Daoy (cell line): ENCODE measurements around the gene PRICKLE3. TPM values are rescaled to one million over a fixed set of nuclear protein-coding genes. Genes with fewer than 3 reads are reported as not detected.
"Not testable (repeated sequence)": the region's sequence is repeated elsewhere in the genome, so short reads cannot be mapped to it uniquely, and the experiment has no call there.

ENCODE experiments used
- DNase-seq: peaks from one replicate; pipeline ENCODE4 v3.0.0-alpha.2; 2015; ENCODE audit warnings: low read depth
- total RNA-seq: library from RNA; depleted of rRNA; stranded (reverse); fragments of >200 nt; shearing (Covaris generic); gene quantifications from 2 replicates; pipeline ENCODE4 v1.2.3, GENCODE V29; 2014

Gene PRICKLE3
- total RNA-seq, 1 experiment from 2014 or later: 12.4 TPM

- DNase-seq: no peak
Measured at GRCh38 chrX:49161632-49162031, 24.5 kb downstream of the PRICKLE3 start.

GRCh38 chrX:49160908-49161307 is 25.3 kb downstream of the PRICKLE3 start:
- no peak for DNase-seq

GRCh38 chrX:49157194-49157593 is 29.0 kb downstream of the PRICKLE3 start:
- no peak for DNase-seq

- DNase-seq: peak; percentile 85
Measured at GRCh38 chrX:49155900-49156837, 30.0 kb downstream of the PRICKLE3 start.

- DNase-seq: no peak
Measured at GRCh38 chrX:49155243-49155899, 30.8 kb downstream of the PRICKLE3 start.

GRCh38 chrX:49153467-49153866 is 32.7 kb downstream of the PRICKLE3 start:
- DNase-seq: no peak

GRCh38 chrX:49149291-49149690 is 36.9 kb downstream of the PRICKLE3 start:
- not testable (repeated sequence) for DNase-seq

- not testable (repeated sequence) for DNase-seq
Measured at GRCh38 chrX:49148390-49149100, 37.6 kb downstream of the PRICKLE3 start.

- DNase-seq: no peak
Measured at GRCh38 chrX:49147936-49148335, 38.2 kb downstream of the PRICKLE3 start.

GRCh38 chrX:49147282-49147681 is 38.9 kb downstream of the PRICKLE3 start:
- no peak for DNase-seq

- not testable (repeated sequence) for DNase-seq
Measured at GRCh38 chrX:49143154-49143553, 43.0 kb downstream of the PRICKLE3 start.

- not testable (repeated sequence) for DNase-seq
Measured at GRCh38 chrX:49142264-49142663, 43.9 kb downstream of the PRICKLE3 start.

GRCh38 chrX:49139713-49140112 is 46.5 kb downstream of the PRICKLE3 start:
- no peak for DNase-seq

GRCh38 chrX:49137492-49137891 is 48.7 kb downstream of the PRICKLE3 start:
- no peak for DNase-seq

GRCh38 chrX:49133759-49134158 is 52.4 kb downstream of the PRICKLE3 start:
- DNase-seq: no peak

- not testable (repeated sequence) for DNase-seq
Measured at GRCh38 chrX:49132275-49132674, 53.9 kb downstream of the PRICKLE3 start.

- DNase-seq: no peak
Measured at GRCh38 chrX:49129427-49129826, 56.7 kb downstream of the PRICKLE3 start.

GRCh38 chrX:49127742-49128258 is 58.4 kb downstream of the PRICKLE3 start:
- DNase-seq: not testable (repeated sequence)
